ENCODE results near the gene DNAJB1. TPM values are rescaled to one million over a fixed set of nuclear protein-coding genes. Genes with fewer than 3 reads are reported as not detected.

The DNAJB1 gene
- total and polyA plus RNA-seq, 2 of the 4 experiments (the other 2 are of a cell fraction): 88.2 to 95.4 TPM

GRCh38 chr19:14475251-14476073 is 42.7 kb downstream of the DNAJB1 start, which contains the start of gene PTGER1 (continued):
- peak; percentile 45 for TF ChIP-seq CTCF (conservative IDR thresholded peaks at IDR 0.05; ENCODE audit: low read depth, low read length)
- no peak for TF ChIP-seq CHD1 (IDR thresholded peaks at IDR 0.05; ENCODE audit: low read depth, low read length)

Data from IMR-90 (cell line).